ENCODE data around the gene PROM1. TPM values are rescaled to one million over a fixed set of nuclear protein-coding genes. Genes with fewer than 3 reads are reported as not detected.

Gene PROM1
- total RNA-seq, 6 donors from 2014 or later, result 1.6 to 43.6 (median 4.3) TPM

DNA sequence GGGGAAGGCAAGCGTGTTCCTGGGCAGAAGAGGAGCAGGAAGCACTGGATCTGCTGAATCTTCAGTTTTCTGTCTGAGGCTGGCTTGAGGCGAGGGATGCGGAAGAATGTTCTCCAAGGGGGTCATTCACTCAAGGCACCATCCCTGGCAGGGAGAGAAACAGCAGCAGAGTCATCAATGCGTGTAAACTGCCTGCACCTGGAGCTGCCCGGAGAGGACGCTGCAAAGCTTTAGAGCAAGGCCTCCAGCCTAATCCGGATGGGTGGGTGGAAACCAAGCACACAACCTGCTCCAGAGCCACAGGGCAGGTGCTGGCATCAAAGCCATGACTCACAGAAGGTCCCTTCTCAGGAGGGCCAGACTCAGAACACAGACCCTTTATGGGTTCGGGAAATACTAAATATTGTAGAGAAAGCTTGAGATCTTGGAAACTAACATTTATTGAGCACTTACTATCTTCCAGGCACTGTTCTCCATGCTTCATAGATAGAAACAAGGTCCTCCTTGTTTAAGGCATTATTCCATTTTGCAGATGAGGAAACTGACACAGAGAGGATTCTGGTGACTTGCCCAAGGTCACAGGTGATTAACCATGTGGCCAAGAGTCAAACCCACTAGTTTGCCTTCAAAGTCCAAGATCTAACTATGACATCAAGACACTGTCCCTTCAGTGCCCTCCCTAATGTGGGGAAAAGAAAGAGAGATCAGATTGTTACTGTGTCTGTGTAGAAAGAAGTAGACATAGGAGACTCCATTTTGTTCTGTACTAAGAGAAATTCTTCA is 7.7 kb downstream of the PROM1 start:
- Histone ChIP-seq H3K4me3 (no peak overlapping the region), H3K9me3 (no peaks in the 10 kb centered on the region), H3K36me3 (no peaks in the 10 kb centered on the region), H3K27ac (no peak overlapping the region), H3K4me1 (peaks cover 0 to 9% (median 0%) of the 10 kb centered on the region in 4 donors), H3K27me3 (peaks cover 0 to 4% (median 0%) of the 10 kb centered on the region in 4 donors)
- no peak for ATAC-seq (ENCODE audit: low FRiP score in 2 of 2)
- no peak for DNase-seq
- WGBS, 2 donors, result 78 to 84% methylated on average over 6 to 8 of the region's 8 CpGs
- TF ChIP-seq POLR2AphosphoS5 (IDR thresholded peaks at IDR 0.05) (no peak), CTCF (IDR thresholded peaks at IDR 0.05) (no peak), EP300 (IDR thresholded peaks at IDR 0.05) (no peak), POLR2A (IDR thresholded peaks at IDR 0.05) (no peak)

GRCh38 chr4:16075061-16075460 is 8.8 kb downstream of the PROM1 start:
- Histone ChIP-seq H3K36me3 (no peaks in the 10 kb centered on the region), H3K9me3 (no peaks in the 10 kb centered on the region), H3K4me3 (no peak overlapping the region), H3K4me1 (peaks cover 0 to 9% (median 0%) of the 10 kb centered on the region in 4 donors), H3K27me3 (no peaks in the 10 kb centered on the region), H3K27ac (no peak overlapping the region)
- ATAC-seq (ENCODE audit: low FRiP score in 2 of 2) (no peak), DNase-seq (no peak)
- WGBS, 2 donors, result 62 to 63% methylated on average over 3 of the region's 3 CpGs
- TF ChIP-seq POLR2A (IDR thresholded peaks at IDR 0.05) (no peak), EP300 (IDR thresholded peaks at IDR 0.05) (no peak), POLR2AphosphoS5 (IDR thresholded peaks at IDR 0.05) (no peak), CTCF (IDR thresholded peaks at IDR 0.05) (no peak)

- H3K27me3 ChIP-seq, result no peaks in the 10 kb centered on the region
- H3K4me1 ChIP-seq, result no peaks in the 10 kb centered on the region
- DNase-seq (no peak), ATAC-seq (ENCODE audit: low FRiP score in 2 of 2) (no peak)
- H3K9me3 ChIP-seq, result no peaks in the 10 kb centered on the region
- no peaks in the 10 kb centered on the region for H3K36me3 ChIP-seq
- H3K27ac ChIP-seq, result no peak overlapping the region
- no peak for TF ChIP-seq EP300 (IDR thresholded peaks at IDR 0.05)
- no peak for TF ChIP-seq CTCF (IDR thresholded peaks at IDR 0.05)
- no peak for TF ChIP-seq POLR2AphosphoS5 (IDR thresholded peaks at IDR 0.05)
- no peak for TF ChIP-seq POLR2A (IDR thresholded peaks at IDR 0.05)
- no peak overlapping the region for H3K4me3 ChIP-seq
These were observed 11.7 kb downstream of the PROM1 start for GRCh38 chr4:16072168-16072567.

DNA sequence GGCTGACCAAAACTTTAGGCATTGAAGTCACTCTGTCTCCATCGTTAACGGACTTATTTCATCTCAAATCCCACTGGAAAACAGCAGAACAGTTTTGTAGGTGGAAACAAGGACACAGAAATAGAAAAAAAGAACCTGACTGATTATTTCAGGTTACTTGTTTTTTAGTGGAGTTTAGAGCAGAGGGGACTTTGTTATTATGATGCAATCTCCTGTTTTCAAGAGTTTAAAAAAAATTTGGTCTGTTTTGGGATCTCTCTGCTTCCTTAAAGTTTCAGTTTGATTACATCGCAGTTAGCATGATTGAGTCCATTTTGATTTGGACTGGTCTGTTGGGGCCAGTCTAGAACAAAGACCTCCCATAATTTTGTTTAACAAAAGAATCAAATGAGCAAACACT is 13.6 kb downstream of the PROM1 start:
- Histone ChIP-seq H3K27ac (no peak overlapping the region), H3K4me1 (no peaks in the 10 kb centered on the region), H3K27me3 (no peaks in the 10 kb centered on the region), H3K9me3 (no peaks in the 10 kb centered on the region), H3K36me3 (no peaks in the 10 kb centered on the region), H3K4me3 (no peak overlapping the region)
- DNase-seq (no peak), ATAC-seq (ENCODE audit: low FRiP score in 2 of 2) (no peak)
- 85 to 87% methylated on average over 3 of the region's 3 CpGs for WGBS, 2 donors
- TF ChIP-seq POLR2AphosphoS5 (IDR thresholded peaks at IDR 0.05) (no peak), POLR2A (IDR thresholded peaks at IDR 0.05) (no peak), EP300 (IDR thresholded peaks at IDR 0.05) (no peak), CTCF (IDR thresholded peaks at IDR 0.05) (no peak)

- Histone ChIP-seq H3K4me1 (no peaks in the 10 kb centered on the region), H3K9me3 (no peaks in the 10 kb centered on the region), H3K4me3 (no peak overlapping the region), H3K27me3 (no peaks in the 10 kb centered on the region), H3K36me3 (no peaks in the 10 kb centered on the region), H3K27ac (no peak overlapping the region)
- TF ChIP-seq POLR2A (IDR thresholded peaks at IDR 0.05) (no peak), CTCF (IDR thresholded peaks at IDR 0.05) (no peak), EP300 (IDR thresholded peaks at IDR 0.05) (no peak), POLR2AphosphoS5 (IDR thresholded peaks at IDR 0.05) (no peak)
- no peak for ATAC-seq (ENCODE audit: low FRiP score in 2 of 2)
- no peak for DNase-seq
- 76 to 94% methylated on average over 5 to 12 of the region's 12 CpGs for WGBS, 2 donors
These were observed 16.3 kb downstream of the PROM1 start for GRCh38 chr4:16067515-16067914.
